OCI-LY7 (cell line): Measurements from ENCODE around the gene TEPSIN.

Source experiments
- EZH2phosphoT487 ChIP-seq: fragments of 200-600 bp; sonication (generic); IDR thresholded peaks from 2 replicates; pipeline ENCODE4 v1.6.1; 2018; ENCODE audit warnings: low read depth, borderline replicate concordance, mild to moderate bottlenecking, mixed run types, antibody characterized with exemption, low read length, moderate library complexity, mixed read lengths
- TF ChIP-seq, protein P1 (sequence below): fragments of 200-600 bp; sonication (generic); conservative IDR thresholded peaks from 2 replicates; pipeline ENCODE4 v1.5.1; 2014; ENCODE audit warnings: mild to moderate bottlenecking, antibody characterized with exemption, low read length, moderate library complexity, mixed read lengths

DNA sequence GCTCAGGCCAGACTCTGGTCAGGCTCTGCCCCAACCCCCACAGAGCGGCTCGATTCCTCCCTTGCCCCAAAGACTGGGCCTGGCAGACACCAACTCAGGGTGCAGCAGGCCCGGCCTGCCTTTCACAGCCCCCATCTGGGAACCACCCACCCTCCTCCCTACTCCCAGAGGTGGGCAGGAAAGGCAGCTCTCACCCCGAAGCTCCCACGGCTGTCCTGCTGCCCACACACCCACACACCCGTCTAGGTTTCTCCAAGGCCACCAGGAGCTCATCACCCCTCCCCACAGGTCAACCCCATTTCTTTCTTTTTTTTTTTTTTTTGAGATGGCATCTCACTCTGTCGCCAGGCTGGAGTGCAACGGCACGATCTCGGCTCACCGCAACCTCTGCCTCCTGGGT, 19.9 kb downstream of the TEPSIN start:
- no peak for TF ChIP-seq EZH2phosphoT487
- TF ChIP-seq, protein P1, sequence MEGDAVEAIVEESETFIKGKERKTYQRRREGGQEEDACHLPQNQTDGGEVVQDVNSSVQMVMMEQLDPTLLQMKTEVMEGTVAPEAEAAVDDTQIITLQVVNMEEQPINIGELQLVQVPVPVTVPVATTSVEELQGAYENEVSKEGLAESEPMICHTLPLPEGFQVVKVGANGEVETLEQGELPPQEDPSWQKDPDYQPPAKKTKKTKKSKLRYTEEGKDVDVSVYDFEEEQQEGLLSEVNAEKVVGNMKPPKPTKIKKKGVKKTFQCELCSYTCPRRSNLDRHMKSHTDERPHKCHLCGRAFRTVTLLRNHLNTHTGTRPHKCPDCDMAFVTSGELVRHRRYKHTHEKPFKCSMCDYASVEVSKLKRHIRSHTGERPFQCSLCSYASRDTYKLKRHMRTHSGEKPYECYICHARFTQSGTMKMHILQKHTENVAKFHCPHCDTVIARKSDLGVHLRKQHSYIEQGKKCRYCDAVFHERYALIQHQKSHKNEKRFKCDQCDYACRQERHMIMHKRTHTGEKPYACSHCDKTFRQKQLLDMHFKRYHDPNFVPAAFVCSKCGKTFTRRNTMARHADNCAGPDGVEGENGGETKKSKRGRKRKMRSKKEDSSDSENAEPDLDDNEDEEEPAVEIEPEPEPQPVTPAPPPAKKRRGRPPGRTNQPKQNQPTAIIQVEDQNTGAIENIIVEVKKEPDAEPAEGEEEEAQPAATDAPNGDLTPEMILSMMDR = no peak
